ENCODE measurements around the gene UNC79.

UNC79 gene

DNA sequence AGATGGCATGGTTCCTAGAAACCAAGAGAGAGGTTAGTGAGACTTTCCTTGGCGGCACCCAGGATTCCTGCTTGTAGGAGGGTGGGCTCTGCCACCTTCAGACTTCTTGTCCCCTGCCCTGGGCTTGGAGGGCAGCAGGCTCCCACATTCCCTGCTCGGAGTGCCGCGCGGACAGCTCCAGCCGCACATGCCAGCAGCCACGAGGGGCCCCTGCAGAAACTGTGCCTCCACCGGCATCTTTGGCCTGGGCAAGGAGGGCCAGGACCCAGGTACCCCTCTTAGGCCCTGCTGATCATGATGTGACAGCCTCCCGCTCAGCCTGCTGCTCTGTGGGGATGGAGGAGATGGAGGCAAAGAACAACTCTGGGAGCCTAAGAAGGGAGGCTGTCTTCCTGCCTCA, 295.3 kb downstream of the UNC79 start:
- in situ Hi-C loops (cut with MboI; ENCODE audit: low sequenced_read_pairs, unreplicated experiment): no loop called here
- no peak for DNase-seq (ENCODE audit: low spot score)
- TF ChIP-seq, protein P1, sequence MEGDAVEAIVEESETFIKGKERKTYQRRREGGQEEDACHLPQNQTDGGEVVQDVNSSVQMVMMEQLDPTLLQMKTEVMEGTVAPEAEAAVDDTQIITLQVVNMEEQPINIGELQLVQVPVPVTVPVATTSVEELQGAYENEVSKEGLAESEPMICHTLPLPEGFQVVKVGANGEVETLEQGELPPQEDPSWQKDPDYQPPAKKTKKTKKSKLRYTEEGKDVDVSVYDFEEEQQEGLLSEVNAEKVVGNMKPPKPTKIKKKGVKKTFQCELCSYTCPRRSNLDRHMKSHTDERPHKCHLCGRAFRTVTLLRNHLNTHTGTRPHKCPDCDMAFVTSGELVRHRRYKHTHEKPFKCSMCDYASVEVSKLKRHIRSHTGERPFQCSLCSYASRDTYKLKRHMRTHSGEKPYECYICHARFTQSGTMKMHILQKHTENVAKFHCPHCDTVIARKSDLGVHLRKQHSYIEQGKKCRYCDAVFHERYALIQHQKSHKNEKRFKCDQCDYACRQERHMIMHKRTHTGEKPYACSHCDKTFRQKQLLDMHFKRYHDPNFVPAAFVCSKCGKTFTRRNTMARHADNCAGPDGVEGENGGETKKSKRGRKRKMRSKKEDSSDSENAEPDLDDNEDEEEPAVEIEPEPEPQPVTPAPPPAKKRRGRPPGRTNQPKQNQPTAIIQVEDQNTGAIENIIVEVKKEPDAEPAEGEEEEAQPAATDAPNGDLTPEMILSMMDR (IDR thresholded peaks at IDR 0.05; ENCODE audit: borderline replicate concordance, control extremely low read depth, extremely low read depth, insufficient read depth, missing control alignments): no peak

GRCh38 chr14:93727039-93727740, 296.5 kb downstream of the UNC79 start:
- no peak for DNase-seq (ENCODE audit: low spot score)
- TF ChIP-seq, protein P1 (IDR thresholded peaks at IDR 0.05; ENCODE audit: borderline replicate concordance, control extremely low read depth, extremely low read depth, insufficient read depth, missing control alignments): no peak
- in situ Hi-C loops (cut with MboI; ENCODE audit: low sequenced_read_pairs, unreplicated experiment): no loop called here

DNA sequence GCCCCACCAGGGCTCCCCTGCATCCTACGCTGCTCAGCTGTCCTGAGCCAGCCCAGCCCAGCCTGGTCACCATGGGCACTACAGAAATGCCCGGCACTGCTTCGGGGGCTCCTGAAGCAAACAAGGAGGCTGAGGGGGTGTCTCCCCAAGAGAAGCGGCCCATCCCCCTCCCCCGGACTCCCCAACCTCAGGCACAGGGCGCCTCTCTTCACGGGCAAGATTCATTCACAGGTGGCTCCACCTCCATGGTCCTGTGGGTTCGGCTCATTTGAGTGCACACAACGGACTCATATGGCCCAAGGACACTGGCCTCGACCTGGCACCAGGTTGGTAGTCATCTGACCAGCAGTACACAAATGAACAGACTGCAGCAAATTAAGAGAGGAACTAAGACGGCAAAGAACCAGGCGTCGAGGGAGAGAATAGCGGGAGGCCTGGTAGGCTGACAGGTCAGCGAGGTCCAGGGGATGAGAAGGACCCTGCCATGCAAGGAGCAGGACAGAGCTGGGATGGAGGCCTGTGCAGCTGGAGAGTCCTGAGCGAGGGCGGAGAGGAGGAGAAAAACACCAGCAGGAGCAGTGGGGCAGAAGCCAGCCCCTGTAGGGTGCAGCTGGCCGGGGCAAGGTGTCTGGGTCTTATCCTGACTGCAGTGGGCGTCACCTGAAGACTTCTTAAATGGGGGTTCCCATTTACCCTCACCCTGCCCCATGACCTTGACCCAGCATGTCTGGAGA, 297.3 kb downstream of the UNC79 start:
- DNase-seq (ENCODE audit: low spot score): no peak
- in situ Hi-C loops (cut with MboI; ENCODE audit: low sequenced_read_pairs, unreplicated experiment): no loop called here
- TF ChIP-seq, protein P1 (IDR thresholded peaks at IDR 0.05; ENCODE audit: borderline replicate concordance, control extremely low read depth, extremely low read depth, insufficient read depth, missing control alignments): no peak

DNA sequence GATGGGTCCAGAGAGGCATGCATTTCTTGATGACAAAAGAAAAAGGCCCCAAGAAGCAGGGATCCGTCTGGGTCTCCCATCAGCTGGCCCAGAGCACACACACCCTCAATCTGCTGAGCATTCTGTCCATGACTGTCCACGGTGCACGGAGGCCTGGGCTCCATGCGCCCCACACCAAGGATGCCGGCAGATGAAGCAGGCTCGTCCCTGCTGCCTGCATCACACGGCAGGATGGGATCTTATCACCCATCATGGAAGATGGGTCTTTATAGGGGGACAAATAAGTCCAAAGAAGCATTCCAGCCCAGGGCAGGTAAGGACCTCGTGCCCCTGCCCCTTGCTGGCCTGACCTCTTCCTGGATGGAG, 297.9 kb downstream of the UNC79 start:
- TF ChIP-seq, protein P1 (IDR thresholded peaks at IDR 0.05; ENCODE audit: borderline replicate concordance, control extremely low read depth, extremely low read depth, insufficient read depth, missing control alignments): no peak
- no peak for DNase-seq (ENCODE audit: low spot score)
- in situ Hi-C loops (cut with MboI; ENCODE audit: low sequenced_read_pairs, unreplicated experiment): no loop called here

DNA sequence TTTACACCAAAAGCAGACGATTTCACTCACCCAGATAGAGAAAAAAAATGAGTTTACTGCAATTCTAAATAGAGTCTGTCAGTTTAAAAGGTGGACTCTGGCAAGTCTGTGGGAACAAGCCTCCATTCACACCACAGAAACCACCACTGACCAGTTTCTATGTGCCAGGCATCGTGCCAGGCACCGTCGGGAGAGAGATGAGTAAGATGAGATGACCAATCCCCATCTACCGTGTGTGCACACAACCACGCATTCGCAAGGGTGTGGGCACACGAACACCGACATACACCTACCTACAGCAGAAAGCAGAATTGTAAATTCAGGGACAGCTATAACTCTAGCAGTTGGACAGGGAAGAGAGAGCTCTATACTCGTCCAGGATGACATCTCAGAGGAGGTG, 299.3 kb downstream of the UNC79 start:
- TF ChIP-seq, protein P1 (IDR thresholded peaks at IDR 0.05; ENCODE audit: borderline replicate concordance, control extremely low read depth, extremely low read depth, insufficient read depth, missing control alignments): no peak
- DNase-seq (ENCODE audit: low spot score): no peak
- in situ Hi-C loops (cut with MboI; ENCODE audit: low sequenced_read_pairs, unreplicated experiment): no loop called here

GRCh38 chr14:93731753-93732152, 301.0 kb downstream of the UNC79 start:
- no peak for DNase-seq (ENCODE audit: low spot score)
- in situ Hi-C loops (cut with MboI; ENCODE audit: low sequenced_read_pairs, unreplicated experiment): no loop called here
- TF ChIP-seq, protein P1 (IDR thresholded peaks at IDR 0.05; ENCODE audit: borderline replicate concordance, control extremely low read depth, extremely low read depth, insufficient read depth, missing control alignments): no peak
